ENCODE measurements around the gene NYAP2. TPM values are rescaled to one million over a fixed set of nuclear protein-coding genes. Genes with fewer than 3 reads are reported as not detected.

The NYAP2 gene
- total RNA-seq, 2 experiments from 2014 or later: not detected

DNA sequence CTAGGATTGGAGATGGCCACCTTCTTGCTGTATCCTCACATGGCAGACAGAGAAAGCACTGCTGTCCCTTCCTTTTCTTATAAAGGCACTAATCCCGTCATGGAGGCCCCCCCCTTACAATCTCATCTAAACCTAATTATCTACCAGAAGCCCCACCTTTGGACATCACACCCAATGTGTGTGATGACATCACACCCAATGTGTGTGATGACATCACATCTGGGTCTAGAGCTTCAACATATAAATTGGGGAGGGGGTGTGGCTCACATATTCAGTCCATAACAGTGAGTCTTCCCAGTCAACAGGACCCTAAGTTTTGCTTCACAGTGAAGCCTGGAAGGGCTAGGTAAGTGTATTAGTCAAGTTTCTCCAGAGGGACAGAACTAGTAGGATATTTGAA is 213.1 kb downstream of the NYAP2 start:
- no peak overlapping the region for H3K27ac Mint-ChIP-seq
- H3K4me1 Mint-ChIP-seq: no peaks in the 10 kb centered on the region
- no peak for DNase-seq
- H3K27me3 Mint-ChIP-seq: peaks cover 2% of the 10 kb centered on the region
- H3K9me3 Mint-ChIP-seq: no peaks in the 10 kb centered on the region
- no peak for ATAC-seq (ENCODE audit: low read depth)
- no peaks in the 10 kb centered on the region for H3K36me3 Mint-ChIP-seq
- POLR2A ChIA-PET: no interaction called here
- no peak overlapping the region for H3K4me3 Mint-ChIP-seq

DNA sequence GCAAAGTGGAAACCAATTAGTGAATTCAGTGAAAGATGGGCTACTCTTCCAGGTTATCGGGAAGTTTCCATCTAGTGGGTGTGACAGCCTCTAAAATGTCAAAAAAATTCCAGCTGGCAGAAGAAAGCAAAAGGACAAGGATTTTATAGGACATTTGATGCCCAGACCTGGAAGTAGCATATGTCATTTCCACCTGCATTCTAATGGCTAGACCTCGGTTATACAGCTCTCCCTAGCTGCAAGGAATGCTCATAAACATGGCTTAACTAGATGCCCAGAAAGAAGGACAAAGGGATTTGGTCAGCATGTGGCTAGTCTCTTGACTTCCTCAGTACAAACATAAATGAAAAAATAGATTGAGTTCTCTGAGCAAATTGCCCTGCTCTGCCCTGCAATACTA is 215.4 kb downstream of the NYAP2 start:
- Mint-ChIP-seq H3K4me3 (no peak overlapping the region), H3K27ac (no peak overlapping the region), H3K4me1 (no peaks in the 10 kb centered on the region), H3K27me3 (peaks cover 2% of the 10 kb centered on the region), H3K9me3 (no peaks in the 10 kb centered on the region), H3K36me3 (no peaks in the 10 kb centered on the region)
- no peak for ATAC-seq (ENCODE audit: low read depth)
- no peak for DNase-seq
- POLR2A ChIA-PET: no interaction called here

DNA sequence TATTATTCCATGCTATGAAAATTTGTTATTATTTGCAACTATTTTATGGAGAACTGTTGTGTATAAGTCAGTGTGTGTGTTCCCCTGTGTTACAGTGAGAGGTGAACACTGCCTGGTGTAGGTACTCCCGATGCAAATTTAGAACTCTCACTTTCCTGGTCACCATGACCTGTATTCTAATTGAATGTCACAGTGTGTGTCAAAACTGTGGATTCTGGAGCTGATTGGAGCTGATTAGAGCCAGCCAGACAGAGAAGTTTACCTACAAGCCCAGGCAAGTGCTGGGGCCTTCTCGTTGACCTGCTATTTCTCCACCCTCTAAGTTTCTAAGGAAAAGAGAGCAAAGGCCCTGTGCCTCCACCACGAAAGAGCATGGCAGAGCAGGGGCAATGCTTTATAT is 216.0 kb downstream of the NYAP2 start:
- POLR2A ChIA-PET: no interaction called here
- ATAC-seq (ENCODE audit: low read depth): no peak

DNA sequence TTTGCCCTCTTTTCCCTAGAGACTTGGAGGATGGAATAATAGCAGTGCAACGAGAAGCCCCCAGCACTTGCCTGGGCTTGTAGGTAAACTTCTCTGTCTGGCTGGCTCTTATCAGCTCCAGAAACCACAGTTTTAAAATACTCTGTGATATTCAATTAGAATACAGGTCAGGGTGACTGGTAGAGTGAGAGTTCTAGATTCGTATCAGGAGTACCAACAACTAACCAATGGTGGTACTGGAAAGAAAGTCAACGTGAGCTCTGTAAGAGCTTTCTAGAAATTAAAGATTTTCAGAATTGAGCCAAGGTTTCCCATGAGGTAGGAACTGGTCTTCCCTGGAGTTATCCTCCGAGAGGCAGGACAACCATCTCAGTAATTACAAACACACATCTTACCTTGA is 216.9 kb downstream of the NYAP2 start:
- Mint-ChIP-seq H3K4me1 (no peaks in the 10 kb centered on the region), H3K27ac (no peak overlapping the region), H3K36me3 (no peaks in the 10 kb centered on the region), H3K9me3 (no peaks in the 10 kb centered on the region), H3K27me3 (peaks cover 2% of the 10 kb centered on the region), H3K4me3 (no peak overlapping the region)
- no peak for ATAC-seq (ENCODE audit: low read depth)
- DNase-seq: no peak
- POLR2A ChIA-PET: no interaction called here

More for the DNA sequence above, 216.0 kb downstream of the NYAP2 start:
- H3K4me1 Mint-ChIP-seq: no peaks in the 10 kb centered on the region
- no peaks in the 10 kb centered on the region for H3K36me3 Mint-ChIP-seq
- H3K27me3 Mint-ChIP-seq: peaks cover 2% of the 10 kb centered on the region
- H3K9me3 Mint-ChIP-seq: no peaks in the 10 kb centered on the region
- no peak overlapping the region for H3K27ac Mint-ChIP-seq
- no peak overlapping the region for H3K4me3 Mint-ChIP-seq
- DNase-seq: no peak

DNA sequence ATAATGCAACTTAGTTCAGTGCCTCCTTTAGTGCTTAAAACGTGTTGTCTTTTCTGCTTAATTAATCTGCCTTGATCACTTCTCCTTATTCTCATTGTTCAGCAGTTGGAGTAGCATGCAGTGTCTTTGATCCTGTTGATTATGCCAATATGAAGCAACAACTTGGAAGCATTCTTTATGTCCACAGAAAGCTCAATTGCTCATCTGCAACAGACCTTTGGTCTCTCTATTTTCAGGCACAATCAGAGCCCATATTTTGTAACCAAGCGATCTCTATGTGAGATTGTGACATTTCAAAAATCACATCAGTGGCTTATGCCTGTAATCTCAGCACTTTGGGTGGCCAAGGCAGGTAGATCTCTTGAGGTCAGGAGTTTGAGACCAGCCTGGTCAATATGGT is 217.3 kb downstream of the NYAP2 start:
- Mint-ChIP-seq H3K36me3 (no peaks in the 10 kb centered on the region), H3K4me1 (no peaks in the 10 kb centered on the region), H3K4me3 (no peak overlapping the region), H3K9me3 (no peaks in the 10 kb centered on the region), H3K27ac (no peak overlapping the region), H3K27me3 (peaks cover 2% of the 10 kb centered on the region)
- POLR2A ChIA-PET: no interaction called here
- DNase-seq: no peak
- ATAC-seq (ENCODE audit: low read depth): no peak

DNA sequence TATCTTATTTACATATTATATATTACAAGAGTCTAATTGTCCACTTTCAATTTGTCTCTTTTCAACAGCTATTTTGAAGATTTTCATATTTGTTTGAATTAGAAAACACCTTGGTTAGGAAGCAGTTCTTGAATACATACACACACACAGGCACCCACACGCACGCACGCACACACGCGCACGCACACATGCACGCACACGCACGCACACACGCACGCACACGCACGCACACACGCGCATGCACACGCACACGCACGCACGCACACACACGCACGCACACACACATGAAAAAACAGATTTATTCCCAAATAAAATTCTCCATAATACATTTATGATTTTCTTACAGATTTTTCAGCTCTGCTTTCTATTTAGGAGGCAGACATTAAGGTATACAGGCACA is 220.7 kb downstream of the NYAP2 start:
- Mint-ChIP-seq H3K27me3 (no peaks in the 10 kb centered on the region), H3K4me3 (no peak overlapping the region), H3K9me3 (no peaks in the 10 kb centered on the region), H3K27ac (no peak overlapping the region), H3K36me3 (no peaks in the 10 kb centered on the region), H3K4me1 (no peaks in the 10 kb centered on the region)
- ATAC-seq (ENCODE audit: low read depth) (no peak), DNase-seq (no peak)
- POLR2A ChIA-PET: interaction anchor here (0.7 kb wide), 1 partner anchor 838 kb away, joined by 3 read pairs; no protein-coding TSS in a partner anchor

DNA sequence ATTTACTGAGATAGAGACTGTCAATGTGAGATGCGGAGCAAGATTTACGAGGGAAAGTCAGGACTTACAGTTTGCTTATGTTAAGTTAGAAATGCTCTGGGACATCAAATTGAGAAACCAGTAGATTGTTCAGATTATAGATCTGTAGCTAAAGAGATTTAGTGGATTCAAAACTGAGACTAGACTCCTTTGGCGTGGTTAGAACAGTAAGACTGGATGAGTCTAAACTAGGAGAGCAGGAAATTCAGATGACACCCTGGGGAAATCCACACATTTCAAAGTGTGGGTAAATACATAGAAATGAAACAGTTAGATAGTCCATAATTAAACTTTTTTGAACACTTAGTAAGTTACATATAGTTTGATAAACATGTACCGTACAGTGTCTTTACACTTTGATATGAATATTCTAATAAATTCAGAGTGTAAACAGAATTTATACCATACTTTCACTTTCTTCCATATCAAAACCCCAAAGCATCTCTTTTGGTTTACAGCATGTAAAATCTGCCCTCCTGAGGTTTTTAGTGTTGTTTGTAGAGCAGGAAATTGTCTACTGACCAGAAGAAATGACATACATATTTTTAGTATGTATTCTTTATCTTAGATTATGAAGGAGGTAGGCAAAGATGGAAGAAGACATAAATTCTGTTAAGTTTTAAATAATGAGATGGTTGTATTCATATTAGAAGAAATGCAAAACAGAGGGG is 231.5 kb downstream of the NYAP2 start:
- no peak for DNase-seq
- Mint-ChIP-seq H3K36me3 (no peaks in the 10 kb centered on the region), H3K27ac (no peak overlapping the region), H3K27me3 (peaks cover 2% of the 10 kb centered on the region), H3K4me3 (no peak overlapping the region), H3K9me3 (no peaks in the 10 kb centered on the region), H3K4me1 (peaks cover 7% of the 10 kb centered on the region)
- no peak for ATAC-seq (ENCODE audit: low read depth)
- POLR2A ChIA-PET: no interaction called here

DNA sequence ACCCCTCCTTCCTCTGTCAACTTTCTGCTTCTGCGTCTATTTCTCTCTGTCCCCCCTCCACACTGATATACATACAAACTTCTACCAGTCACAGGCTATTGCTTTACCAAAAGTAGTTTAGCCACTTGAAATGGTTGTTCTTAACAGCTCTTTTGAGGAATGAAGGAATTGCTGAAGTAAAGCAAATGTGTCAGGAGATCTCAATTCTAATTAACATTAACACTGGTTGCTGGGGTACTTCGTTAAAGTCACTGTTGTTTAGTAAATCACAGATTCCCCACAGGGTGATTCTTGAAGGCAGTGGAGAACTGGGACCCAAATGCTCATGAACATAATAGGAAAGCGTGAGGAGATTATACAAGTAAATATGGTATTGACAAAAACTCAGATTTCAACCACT is 232.8 kb downstream of the NYAP2 start:
- H3K27ac Mint-ChIP-seq: no peak overlapping the region
- ATAC-seq (ENCODE audit: low read depth) (no peak), DNase-seq (no peak)
- peaks cover 7% of the 10 kb centered on the region for H3K4me1 Mint-ChIP-seq
- POLR2A ChIA-PET: no interaction called here
- no peak overlapping the region for H3K4me3 Mint-ChIP-seq
- no peaks in the 10 kb centered on the region for H3K36me3 Mint-ChIP-seq
- H3K9me3 Mint-ChIP-seq: no peaks in the 10 kb centered on the region
- H3K27me3 Mint-ChIP-seq: no peaks in the 10 kb centered on the region

DNA sequence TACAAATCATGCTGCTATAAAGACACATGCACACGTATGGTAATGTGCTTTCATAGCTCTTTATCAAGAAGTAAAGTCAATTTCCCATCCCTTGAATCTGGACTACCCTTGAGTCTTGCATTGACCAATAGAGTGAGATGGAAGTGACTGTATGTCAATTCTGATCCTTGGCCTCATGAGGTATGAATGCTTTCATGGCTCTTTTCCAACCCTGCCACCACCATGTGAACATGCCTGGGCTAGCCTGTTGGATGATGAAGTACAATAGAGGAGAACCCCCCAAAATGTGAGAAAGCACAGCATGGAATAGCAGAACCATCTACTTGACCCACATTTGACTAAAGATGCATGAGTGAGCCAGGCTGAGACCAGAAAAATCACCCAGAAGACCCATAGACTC is 237.0 kb downstream of the NYAP2 start:
- DNase-seq: no peak
- no peak overlapping the region for H3K4me3 Mint-ChIP-seq
- POLR2A ChIA-PET: no interaction called here
- H3K27ac Mint-ChIP-seq: no peak overlapping the region
- H3K9me3 Mint-ChIP-seq: no peaks in the 10 kb centered on the region
- peaks cover 5% of the 10 kb centered on the region for H3K27me3 Mint-ChIP-seq
- no peak for ATAC-seq (ENCODE audit: low read depth)
- H3K4me1 Mint-ChIP-seq: no peaks in the 10 kb centered on the region
- H3K36me3 Mint-ChIP-seq: no peaks in the 10 kb centered on the region

DNA sequence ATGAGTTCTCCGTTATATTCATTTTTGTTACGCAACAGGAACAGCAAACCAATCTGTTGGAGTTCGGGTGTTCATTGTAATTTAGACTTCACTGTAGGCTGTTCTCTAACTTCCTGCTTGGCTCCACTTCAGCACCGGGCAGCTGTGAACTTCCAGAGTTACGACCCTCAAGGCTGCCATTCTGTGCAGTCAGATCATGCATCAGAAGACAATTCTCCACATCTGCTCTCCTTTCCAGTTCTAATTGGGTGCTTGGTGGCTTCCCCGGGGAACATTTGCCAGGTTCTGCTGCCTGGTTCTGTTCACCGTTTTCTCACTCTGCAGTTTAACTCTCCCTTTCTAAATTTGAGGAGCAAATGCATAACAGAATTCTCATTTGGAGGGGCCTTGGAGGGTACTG is 237.7 kb downstream of the NYAP2 start:
- Mint-ChIP-seq H3K4me3 (no peak overlapping the region), H3K9me3 (no peaks in the 10 kb centered on the region), H3K36me3 (no peaks in the 10 kb centered on the region), H3K27me3 (peaks cover 5% of the 10 kb centered on the region), H3K27ac (no peak overlapping the region), H3K4me1 (no peaks in the 10 kb centered on the region)
- DNase-seq: no peak
- POLR2A ChIA-PET: no interaction called here
- ATAC-seq (ENCODE audit: low read depth): no peak

DNA sequence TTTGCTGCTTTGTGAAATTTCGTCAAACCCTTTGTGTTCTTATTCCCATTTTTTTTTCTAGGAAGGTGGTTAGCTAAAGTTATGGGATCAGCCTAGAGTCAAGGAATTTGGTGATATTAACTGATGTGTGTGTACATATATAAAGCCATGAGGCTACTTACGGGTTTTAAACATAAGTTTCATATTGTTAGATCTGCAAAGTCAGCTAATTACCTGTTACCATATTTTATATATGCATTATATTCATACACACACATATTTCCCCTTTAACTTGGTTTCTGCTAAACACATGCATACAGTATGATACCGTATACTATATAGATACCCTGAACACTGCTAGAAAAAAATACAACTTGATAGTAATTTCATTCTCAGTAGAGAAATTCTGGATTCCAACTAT is 241.0 kb downstream of the NYAP2 start:
- H3K36me3 Mint-ChIP-seq: no peaks in the 10 kb centered on the region
- no peaks in the 10 kb centered on the region for H3K4me1 Mint-ChIP-seq
- no peak overlapping the region for H3K27ac Mint-ChIP-seq
- H3K9me3 Mint-ChIP-seq: peaks cover 2% of the 10 kb centered on the region
- POLR2A ChIA-PET: no interaction called here
- H3K4me3 Mint-ChIP-seq: no peak overlapping the region
- peaks cover 5% of the 10 kb centered on the region for H3K27me3 Mint-ChIP-seq
- DNase-seq (no peak), ATAC-seq (ENCODE audit: low read depth) (no peak)

DNA sequence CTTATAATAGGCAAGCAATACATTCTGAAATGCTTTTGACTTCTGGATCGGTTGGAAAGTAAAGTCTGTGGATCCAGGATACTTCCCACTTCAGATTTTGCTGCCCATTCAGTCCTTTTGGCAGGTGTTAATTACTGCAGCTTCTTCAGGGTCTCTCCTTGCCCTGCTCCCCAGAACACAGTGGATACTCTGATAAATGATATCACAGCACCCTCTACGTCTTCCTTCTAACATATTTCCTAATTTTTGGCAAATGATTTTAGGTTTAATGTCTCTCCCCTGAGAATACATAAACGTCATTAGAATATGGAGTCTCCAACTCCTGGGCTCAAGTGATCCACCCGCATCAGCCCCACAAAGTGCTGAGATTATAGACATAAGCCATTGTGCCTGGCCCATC is 249.8 kb downstream of the NYAP2 start:
- H3K36me3 Mint-ChIP-seq: no peaks in the 10 kb centered on the region
- H3K27me3 Mint-ChIP-seq: peaks cover 12% of the 10 kb centered on the region
- no peak overlapping the region for H3K27ac Mint-ChIP-seq
- ATAC-seq (ENCODE audit: low read depth) (no peak), DNase-seq (no peak)
- no peak overlapping the region for H3K4me3 Mint-ChIP-seq
- H3K9me3 Mint-ChIP-seq: peaks cover 2% of the 10 kb centered on the region
- no peaks in the 10 kb centered on the region for H3K4me1 Mint-ChIP-seq
- POLR2A ChIA-PET: no interaction called here

DNA sequence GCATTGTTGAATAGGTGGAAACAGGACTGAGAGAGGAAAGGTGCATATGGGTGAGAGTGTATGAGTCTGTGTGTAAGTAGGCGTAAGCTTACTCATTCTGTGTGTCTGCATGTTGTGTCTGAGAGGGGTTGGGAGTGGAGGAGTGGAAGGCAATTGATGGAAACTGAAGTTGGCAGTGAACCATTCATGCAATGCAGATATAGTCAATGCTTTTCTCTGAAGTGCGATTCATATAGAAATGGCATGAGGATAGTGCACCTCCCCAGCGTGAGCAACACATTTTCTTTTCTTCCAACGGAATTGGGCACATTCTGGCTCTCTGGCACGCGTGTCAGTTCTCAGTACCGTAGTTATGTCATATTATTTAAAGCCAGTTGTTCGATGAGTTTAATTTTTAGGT is 250.5 kb downstream of the NYAP2 start:
- H3K4me3 Mint-ChIP-seq: no peak overlapping the region
- no peak for DNase-seq
- POLR2A ChIA-PET: no interaction called here
- peaks cover 13% of the 10 kb centered on the region for H3K27me3 Mint-ChIP-seq
- no peaks in the 10 kb centered on the region for H3K36me3 Mint-ChIP-seq
- peaks cover 2% of the 10 kb centered on the region for H3K9me3 Mint-ChIP-seq
- H3K4me1 Mint-ChIP-seq: no peaks in the 10 kb centered on the region
- no peak for ATAC-seq (ENCODE audit: low read depth)
- H3K27ac Mint-ChIP-seq: no peak overlapping the region

DNA sequence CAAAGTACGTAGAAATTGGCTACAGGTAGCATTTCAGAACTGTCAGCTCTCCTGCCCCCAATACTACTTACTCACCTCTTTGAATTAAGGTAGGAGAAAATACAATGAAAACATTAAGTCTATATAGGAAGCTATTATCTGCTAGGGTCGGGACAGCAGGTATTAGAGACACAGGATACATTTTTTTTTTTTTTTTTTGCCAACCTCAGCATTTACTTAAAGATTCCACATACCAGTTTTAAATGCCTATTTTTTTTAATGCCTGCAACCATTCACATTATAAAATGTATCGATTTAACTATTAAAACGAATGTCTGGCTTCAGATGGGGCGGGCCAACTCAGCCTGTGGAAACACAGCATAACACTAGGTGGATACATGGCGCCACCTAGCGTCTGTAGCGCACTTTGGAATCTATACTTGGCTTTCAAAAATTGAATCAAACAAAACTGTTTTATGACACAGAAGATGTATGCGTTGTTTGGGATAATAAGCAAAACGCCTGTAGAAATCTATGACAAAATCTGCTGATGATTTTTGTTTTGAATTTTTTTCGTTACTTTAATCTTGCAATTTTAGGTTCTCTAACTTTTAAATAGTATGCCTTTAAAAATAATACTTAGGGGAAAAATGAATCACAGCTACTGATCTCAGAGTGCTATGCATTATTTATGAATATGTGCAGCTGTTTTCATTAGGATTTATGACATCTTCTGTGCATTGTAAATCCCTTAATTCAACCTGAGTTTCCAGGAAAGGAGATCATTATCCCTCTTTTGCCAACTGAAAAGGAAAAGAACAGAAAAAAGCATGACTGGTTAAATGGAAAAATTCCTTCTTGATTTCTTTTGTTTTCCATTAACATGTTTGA is 261.0 kb downstream of the NYAP2 start:
- H3K9me3 Mint-ChIP-seq: no peaks in the 10 kb centered on the region
- POLR2A ChIA-PET: interaction anchor here (0.7 kb wide), 1 partner anchor 1302 kb away, joined by 3 read pairs; no protein-coding TSS in a partner anchor
- DNase-seq: peak; percentile 75

More for the DNA sequence above, 261.0 kb downstream of the NYAP2 start:
- no peak overlapping the region for H3K4me3 Mint-ChIP-seq
- no peak overlapping the region for H3K27ac Mint-ChIP-seq
- ATAC-seq (ENCODE audit: low read depth): peak; percentile 74
- no peaks in the 10 kb centered on the region for H3K36me3 Mint-ChIP-seq
- peaks cover 2% of the 10 kb centered on the region for H3K4me1 Mint-ChIP-seq
- H3K27me3 Mint-ChIP-seq: peaks cover 15% of the 10 kb centered on the region
